WTC11 (cell line): ENCODE measurements around the gene PYCARD. TPM values are rescaled to one million over a fixed set of nuclear protein-coding genes. Genes with fewer than 3 reads are reported as not detected.

Source experiments
- ATAC-seq: fragments of 200-7000 bp; cut with Tn5 transposase; 2 replicates; pipeline ENCODE4 v1.10.0; 2021; ENCODE audit warnings: mild to moderate bottlenecking, moderate library complexity
- CTCF ChIA-PET: fragments of 300-600 bp; sonication (Branson Sonifier 250); formaldehyde crosslinking; loops from one replicate; lab custom pipeline; 2021; ENCODE audit warnings: antibody characterized with exemption; lab: Charles Lee
- POLR2A ChIA-PET: fragments of 350-600 bp; sonication (Branson Sonifier 250); formaldehyde crosslinking; loops from one replicate; lab custom pipeline; 2021; ENCODE audit warnings: antibody characterized with exemption; lab: Charles Lee
- DNase-seq: peaks from one replicate; pipeline ENCODE4 v3.0.0; 2021; ENCODE audit warnings: low spot score
- H3K27ac Mint-ChIP-seq: 2 replicates; pipeline ENCODE4 v1.8.0; 2021; ENCODE audit warnings: mixed read lengths
- H3K27me3 Mint-ChIP-seq: 2 replicates; pipeline ENCODE4 v1.8.0; 2021; ENCODE audit warnings: low read depth, mild to moderate bottlenecking, moderate library complexity, mixed read lengths
- H3K36me3 Mint-ChIP-seq: 2 replicates; pipeline ENCODE4 v1.8.0; 2021; ENCODE audit warnings: mixed read lengths
- H3K4me1 Mint-ChIP-seq: 2 replicates; pipeline ENCODE4 v1.8.0; 2022; ENCODE audit warnings: mixed read lengths
- H3K4me3 Mint-ChIP-seq: 2 replicates; pipeline ENCODE4 v1.8.0; 2021; ENCODE audit warnings: mild to moderate bottlenecking, moderate library complexity, mixed read lengths
- H3K9me3 Mint-ChIP-seq: 2 replicates; pipeline ENCODE4 v1.8.0; 2021; ENCODE audit warnings: mixed read lengths
- EMX1 ChIP-seq: fragments of 250-450 bp; sonication (Bioruptor Pico); IDR thresholded peaks from 2 replicates; pipeline ENCODE4 v1.8.0; 2021; ENCODE audit warnings: mild to moderate bottlenecking
- FOXP1 ChIP-seq: sonication (generic); formaldehyde crosslinking; IDR thresholded peaks from 2 replicates; pipeline ENCODE4 v1.8.0; 2022; ENCODE audit warnings: missing genetic modification reagents, mild to moderate bottlenecking, moderate library complexity, borderline replicate concordance
- KAT7 ChIP-seq: sonication (generic); formaldehyde crosslinking; IDR thresholded peaks from 2 replicates; pipeline ENCODE4 v1.8.1; 2023; ENCODE audit warnings: missing genetic modification reagents, mild to moderate bottlenecking, borderline replicate concordance
- SMAD4 ChIP-seq: sonication (generic); formaldehyde crosslinking; IDR thresholded peaks from 2 replicates; pipeline ENCODE4 v1.8.0; 2022; ENCODE audit warnings: mild to moderate bottlenecking, missing genetic modification reagents
- SP1 ChIP-seq: sonication (generic); formaldehyde crosslinking; conservative IDR thresholded peaks from 2 replicates; pipeline ENCODE4 v1.8.1; 2022; ENCODE audit warnings: missing genetic modification reagents
- ZBTB21 ChIP-seq: sonication (generic); formaldehyde crosslinking; IDR thresholded peaks from 2 replicates; pipeline ENCODE4 v1.8.1; 2023; ENCODE audit warnings: mild to moderate bottlenecking, missing genetic modification reagents, borderline replicate concordance
- ZNF138 ChIP-seq: sonication (generic); formaldehyde crosslinking; conservative IDR thresholded peaks from 2 replicates; pipeline ENCODE4 v1.8.1; 2022; ENCODE audit warnings: mild to moderate bottlenecking, moderate library complexity, missing genetic modification reagents
- ZNF232 ChIP-seq: sonication (generic); formaldehyde crosslinking; IDR thresholded peaks from 2 replicates; pipeline ENCODE4 v1.8.0; 2022; ENCODE audit warnings: mild to moderate bottlenecking, missing genetic modification reagents
- ZNF396 ChIP-seq: fragments of 250-450 bp; sonication (Bioruptor Pico); IDR thresholded peaks from 2 replicates; pipeline ENCODE4 v1.8.0; 2021; ENCODE audit warnings: mild to moderate bottlenecking, moderate library complexity, borderline replicate concordance
- total RNA-seq: library from RNA; stranded (reverse); gene quantifications from 3 replicates; pipeline ENCODE4 v1.2.3, GENCODE V29; 2021
- TF ChIP-seq, protein P1 (sequence below): sonication (generic); formaldehyde crosslinking; IDR thresholded peaks from 2 replicates; pipeline ENCODE4 v1.8.0; 2022; ENCODE audit warnings: mild to moderate bottlenecking, missing genetic modification reagents
- TF ChIP-seq, protein P2 (sequence below): sonication (generic); formaldehyde crosslinking; IDR thresholded peaks from 2 replicates; pipeline ENCODE4 v1.8.1; 2023; ENCODE audit warnings: mild to moderate bottlenecking, missing genetic modification reagents, moderate library complexity
- TF ChIP-seq, protein P3 (sequence below): sonication (generic); formaldehyde crosslinking; IDR thresholded peaks from 2 replicates; pipeline ENCODE4 v1.8.1; 2023; ENCODE audit warnings: mild to moderate bottlenecking, missing genetic modification reagents
- TF ChIP-seq, protein P4 (sequence below): sonication (generic); formaldehyde crosslinking; conservative IDR thresholded peaks from 2 replicates; pipeline ENCODE4 v1.8.1; 2022; ENCODE audit warnings: mild to moderate bottlenecking, missing genetic modification reagents
- TF ChIP-seq, protein P5 (sequence below): sonication (generic); formaldehyde crosslinking; IDR thresholded peaks from 2 replicates; pipeline ENCODE4 v1.8.0; 2023; ENCODE audit warnings: missing genetic modification reagents, mild to moderate bottlenecking, borderline replicate concordance
- TF ChIP-seq, protein P6 (sequence below): sonication (generic); formaldehyde crosslinking; IDR thresholded peaks from 2 replicates; pipeline ENCODE4 v1.8.1; 2022; ENCODE audit warnings: low read depth, mild to moderate bottlenecking, moderate library complexity, missing genetic modification reagents, borderline replicate concordance
- TF ChIP-seq, protein P7 (sequence below): sonication (generic); formaldehyde crosslinking; IDR thresholded peaks from 2 replicates; pipeline ENCODE4 v1.8.1; 2023; ENCODE audit warnings: mild to moderate bottlenecking, moderate library complexity, missing genetic modification reagents
- TF ChIP-seq, protein P8 (sequence below): sonication (generic); formaldehyde crosslinking; IDR thresholded peaks from 2 replicates; pipeline ENCODE4 v1.8.1; 2023; ENCODE audit warnings: mild to moderate bottlenecking, missing genetic modification reagents, borderline replicate concordance

PYCARD gene
- total RNA-seq, 1 experiment from 2014 or later = 35.2 TPM

DNA sequence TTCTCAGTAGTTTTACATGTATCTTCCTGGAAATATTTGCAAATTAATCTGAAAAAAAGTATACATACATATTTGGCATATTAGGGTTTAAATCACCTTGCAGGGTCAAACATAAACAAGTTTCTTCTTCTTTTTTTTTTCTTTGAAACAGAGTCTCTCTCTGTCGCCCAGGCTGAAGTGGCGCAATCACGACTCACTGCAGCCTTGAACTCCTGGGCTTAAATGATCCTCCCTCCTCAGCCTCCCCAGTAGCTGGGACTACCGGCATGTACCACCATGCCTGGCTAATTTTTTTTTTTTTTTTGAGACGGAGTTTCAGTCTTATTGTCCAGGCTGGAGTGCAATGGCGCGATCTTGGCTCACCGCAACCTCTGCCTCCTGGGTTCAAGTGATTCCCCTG is 35.2 kb downstream of the PYCARD start (continued):
- TF ChIP-seq, protein P1, sequence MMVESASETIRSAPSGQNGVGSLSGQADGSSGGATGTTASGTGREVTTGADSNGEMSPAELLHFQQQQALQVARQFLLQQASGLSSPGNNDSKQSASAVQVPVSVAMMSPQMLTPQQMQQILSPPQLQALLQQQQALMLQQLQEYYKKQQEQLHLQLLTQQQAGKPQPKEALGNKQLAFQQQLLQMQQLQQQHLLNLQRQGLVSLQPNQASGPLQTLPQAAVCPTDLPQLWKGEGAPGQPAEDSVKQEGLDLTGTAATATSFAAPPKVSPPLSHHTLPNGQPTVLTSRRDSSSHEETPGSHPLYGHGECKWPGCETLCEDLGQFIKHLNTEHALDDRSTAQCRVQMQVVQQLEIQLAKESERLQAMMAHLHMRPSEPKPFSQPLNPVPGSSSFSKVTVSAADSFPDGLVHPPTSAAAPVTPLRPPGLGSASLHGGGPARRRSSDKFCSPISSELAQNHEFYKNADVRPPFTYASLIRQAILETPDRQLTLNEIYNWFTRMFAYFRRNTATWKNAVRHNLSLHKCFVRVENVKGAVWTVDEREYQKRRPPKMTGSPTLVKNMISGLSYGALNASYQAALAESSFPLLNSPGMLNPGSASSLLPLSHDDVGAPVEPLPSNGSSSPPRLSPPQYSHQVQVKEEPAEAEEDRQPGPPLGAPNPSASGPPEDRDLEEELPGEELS (CRISPR knock-in tag) = no peak
- TF ChIP-seq, protein P2, sequence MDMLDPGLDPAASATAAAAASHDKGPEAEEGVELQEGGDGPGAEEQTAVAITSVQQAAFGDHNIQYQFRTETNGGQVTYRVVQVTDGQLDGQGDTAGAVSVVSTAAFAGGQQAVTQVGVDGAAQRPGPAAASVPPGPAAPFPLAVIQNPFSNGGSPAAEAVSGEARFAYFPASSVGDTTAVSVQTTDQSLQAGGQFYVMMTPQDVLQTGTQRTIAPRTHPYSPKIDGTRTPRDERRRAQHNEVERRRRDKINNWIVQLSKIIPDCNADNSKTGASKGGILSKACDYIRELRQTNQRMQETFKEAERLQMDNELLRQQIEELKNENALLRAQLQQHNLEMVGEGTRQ (CRISPR knock-in tag) = no peak
- TF ChIP-seq, protein P3, sequence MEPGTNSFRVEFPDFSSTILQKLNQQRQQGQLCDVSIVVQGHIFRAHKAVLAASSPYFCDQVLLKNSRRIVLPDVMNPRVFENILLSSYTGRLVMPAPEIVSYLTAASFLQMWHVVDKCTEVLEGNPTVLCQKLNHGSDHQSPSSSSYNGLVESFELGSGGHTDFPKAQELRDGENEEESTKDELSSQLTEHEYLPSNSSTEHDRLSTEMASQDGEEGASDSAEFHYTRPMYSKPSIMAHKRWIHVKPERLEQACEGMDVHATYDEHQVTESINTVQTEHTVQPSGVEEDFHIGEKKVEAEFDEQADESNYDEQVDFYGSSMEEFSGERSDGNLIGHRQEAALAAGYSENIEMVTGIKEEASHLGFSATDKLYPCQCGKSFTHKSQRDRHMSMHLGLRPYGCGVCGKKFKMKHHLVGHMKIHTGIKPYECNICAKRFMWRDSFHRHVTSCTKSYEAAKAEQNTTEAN (CRISPR knock-in tag) = no peak
- TF ChIP-seq FOXP1 (CRISPR knock-in tag) = no peak

DNA sequence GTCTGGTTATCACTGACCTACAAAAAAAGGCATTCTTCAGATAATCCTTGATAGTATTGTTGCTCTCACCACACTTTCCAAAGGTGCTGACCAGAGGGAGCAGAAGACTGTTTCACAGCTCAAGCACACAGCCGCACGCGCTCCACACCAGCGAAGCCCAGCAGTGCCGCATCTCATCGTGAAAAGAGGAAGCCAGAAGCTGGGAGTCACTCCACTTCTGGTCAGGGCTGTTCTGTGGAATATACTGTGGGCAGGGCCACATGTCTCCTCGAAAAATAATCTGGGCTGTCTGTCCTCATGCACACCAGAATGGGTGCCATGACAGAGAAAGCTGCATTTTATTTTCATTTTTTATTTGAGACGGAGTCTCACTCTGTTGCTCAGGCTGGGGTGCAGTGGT is 45.4 kb downstream of the PYCARD start:
- no peaks in the 10 kb centered on the region for H3K4me1 Mint-ChIP-seq
- H3K27ac Mint-ChIP-seq = no peak overlapping the region
- POLR2A ChIA-PET = interaction anchor here (1.1 kb wide), 1 partner anchor 106 kb away, joined by 4 read pairs; no protein-coding TSS in a partner anchor
- TF ChIP-seq, protein P4, sequence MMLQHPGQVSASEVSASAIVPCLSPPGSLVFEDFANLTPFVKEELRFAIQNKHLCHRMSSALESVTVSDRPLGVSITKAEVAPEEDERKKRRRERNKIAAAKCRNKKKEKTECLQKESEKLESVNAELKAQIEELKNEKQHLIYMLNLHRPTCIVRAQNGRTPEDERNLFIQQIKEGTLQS (CRISPR knock-in tag) = no peak
- TF ChIP-seq ZNF396 (CRISPR knock-in tag) (no peak), ZNF232 (CRISPR knock-in tag) (no peak), ZBTB21 (CRISPR knock-in tag) (no peak), ZNF138 (no peak), EMX1 (CRISPR knock-in tag) (no peak), SP1 (CRISPR knock-in tag) (no peak), SMAD4 (CRISPR knock-in tag) (no peak), KAT7 (CRISPR knock-in tag) (no peak)
- TF ChIP-seq, protein P5, sequence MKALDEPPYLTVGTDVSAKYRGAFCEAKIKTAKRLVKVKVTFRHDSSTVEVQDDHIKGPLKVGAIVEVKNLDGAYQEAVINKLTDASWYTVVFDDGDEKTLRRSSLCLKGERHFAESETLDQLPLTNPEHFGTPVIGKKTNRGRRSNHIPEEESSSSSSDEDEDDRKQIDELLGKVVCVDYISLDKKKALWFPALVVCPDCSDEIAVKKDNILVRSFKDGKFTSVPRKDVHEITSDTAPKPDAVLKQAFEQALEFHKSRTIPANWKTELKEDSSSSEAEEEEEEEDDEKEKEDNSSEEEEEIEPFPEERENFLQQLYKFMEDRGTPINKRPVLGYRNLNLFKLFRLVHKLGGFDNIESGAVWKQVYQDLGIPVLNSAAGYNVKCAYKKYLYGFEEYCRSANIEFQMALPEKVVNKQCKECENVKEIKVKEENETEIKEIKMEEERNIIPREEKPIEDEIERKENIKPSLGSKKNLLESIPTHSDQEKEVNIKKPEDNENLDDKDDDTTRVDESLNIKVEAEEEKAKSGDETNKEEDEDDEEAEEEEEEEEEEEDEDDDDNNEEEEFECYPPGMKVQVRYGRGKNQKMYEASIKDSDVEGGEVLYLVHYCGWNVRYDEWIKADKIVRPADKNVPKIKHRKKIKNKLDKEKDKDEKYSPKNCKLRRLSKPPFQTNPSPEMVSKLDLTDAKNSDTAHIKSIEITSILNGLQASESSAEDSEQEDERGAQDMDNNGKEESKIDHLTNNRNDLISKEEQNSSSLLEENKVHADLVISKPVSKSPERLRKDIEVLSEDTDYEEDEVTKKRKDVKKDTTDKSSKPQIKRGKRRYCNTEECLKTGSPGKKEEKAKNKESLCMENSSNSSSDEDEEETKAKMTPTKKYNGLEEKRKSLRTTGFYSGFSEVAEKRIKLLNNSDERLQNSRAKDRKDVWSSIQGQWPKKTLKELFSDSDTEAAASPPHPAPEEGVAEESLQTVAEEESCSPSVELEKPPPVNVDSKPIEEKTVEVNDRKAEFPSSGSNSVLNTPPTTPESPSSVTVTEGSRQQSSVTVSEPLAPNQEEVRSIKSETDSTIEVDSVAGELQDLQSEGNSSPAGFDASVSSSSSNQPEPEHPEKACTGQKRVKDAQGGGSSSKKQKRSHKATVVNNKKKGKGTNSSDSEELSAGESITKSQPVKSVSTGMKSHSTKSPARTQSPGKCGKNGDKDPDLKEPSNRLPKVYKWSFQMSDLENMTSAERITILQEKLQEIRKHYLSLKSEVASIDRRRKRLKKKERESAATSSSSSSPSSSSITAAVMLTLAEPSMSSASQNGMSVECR = no peak
- TF ChIP-seq, protein P6, sequence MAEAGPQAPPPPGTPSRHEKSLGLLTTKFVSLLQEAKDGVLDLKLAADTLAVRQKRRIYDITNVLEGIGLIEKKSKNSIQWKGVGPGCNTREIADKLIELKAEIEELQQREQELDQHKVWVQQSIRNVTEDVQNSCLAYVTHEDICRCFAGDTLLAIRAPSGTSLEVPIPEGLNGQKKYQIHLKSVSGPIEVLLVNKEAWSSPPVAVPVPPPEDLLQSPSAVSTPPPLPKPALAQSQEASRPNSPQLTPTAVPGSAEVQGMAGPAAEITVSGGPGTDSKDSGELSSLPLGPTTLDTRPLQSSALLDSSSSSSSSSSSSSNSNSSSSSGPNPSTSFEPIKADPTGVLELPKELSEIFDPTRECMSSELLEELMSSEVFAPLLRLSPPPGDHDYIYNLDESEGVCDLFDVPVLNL (CRISPR knock-in tag) = no peak
- TF ChIP-seq, protein P7, sequence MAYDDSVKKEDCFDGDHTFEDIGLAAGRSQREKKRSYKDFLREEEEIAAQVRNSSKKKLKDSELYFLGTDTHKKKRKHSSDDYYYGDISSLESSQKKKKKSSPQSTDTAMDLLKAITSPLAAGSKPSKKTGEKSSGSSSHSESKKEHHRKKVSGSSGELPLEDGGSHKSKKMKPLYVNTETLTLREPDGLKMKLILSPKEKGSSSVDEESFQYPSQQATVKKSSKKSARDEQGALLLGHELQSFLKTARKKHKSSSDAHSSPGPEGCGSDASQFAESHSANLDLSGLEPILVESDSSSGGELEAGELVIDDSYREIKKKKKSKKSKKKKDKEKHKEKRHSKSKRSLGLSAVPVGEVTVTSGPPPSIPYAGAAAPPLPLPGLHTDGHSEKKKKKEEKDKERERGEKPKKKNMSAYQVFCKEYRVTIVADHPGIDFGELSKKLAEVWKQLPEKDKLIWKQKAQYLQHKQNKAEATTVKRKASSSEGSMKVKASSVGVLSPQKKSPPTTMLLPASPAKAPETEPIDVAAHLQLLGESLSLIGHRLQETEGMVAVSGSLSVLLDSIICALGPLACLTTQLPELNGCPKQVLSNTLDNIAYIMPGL = no peak
- TF ChIP-seq, protein P8, sequence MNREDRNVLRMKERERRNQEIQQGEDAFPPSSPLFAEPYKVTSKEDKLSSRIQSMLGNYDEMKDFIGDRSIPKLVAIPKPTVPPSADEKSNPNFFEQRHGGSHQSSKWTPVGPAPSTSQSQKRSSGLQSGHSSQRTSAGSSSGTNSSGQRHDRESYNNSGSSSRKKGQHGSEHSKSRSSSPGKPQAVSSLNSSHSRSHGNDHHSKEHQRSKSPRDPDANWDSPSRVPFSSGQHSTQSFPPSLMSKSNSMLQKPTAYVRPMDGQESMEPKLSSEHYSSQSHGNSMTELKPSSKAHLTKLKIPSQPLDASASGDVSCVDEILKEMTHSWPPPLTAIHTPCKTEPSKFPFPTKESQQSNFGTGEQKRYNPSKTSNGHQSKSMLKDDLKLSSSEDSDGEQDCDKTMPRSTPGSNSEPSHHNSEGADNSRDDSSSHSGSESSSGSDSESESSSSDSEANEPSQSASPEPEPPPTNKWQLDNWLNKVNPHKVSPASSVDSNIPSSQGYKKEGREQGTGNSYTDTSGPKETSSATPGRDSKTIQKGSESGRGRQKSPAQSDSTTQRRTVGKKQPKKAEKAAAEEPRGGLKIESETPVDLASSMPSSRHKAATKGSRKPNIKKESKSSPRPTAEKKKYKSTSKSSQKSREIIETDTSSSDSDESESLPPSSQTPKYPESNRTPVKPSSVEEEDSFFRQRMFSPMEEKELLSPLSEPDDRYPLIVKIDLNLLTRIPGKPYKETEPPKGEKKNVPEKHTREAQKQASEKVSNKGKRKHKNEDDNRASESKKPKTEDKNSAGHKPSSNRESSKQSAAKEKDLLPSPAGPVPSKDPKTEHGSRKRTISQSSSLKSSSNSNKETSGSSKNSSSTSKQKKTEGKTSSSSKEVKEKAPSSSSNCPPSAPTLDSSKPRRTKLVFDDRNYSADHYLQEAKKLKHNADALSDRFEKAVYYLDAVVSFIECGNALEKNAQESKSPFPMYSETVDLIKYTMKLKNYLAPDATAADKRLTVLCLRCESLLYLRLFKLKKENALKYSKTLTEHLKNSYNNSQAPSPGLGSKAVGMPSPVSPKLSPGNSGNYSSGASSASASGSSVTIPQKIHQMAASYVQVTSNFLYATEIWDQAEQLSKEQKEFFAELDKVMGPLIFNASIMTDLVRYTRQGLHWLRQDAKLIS (CRISPR knock-in tag) = no peak
- H3K9me3 Mint-ChIP-seq = no peaks in the 10 kb centered on the region
- H3K36me3 Mint-ChIP-seq = no peaks in the 10 kb centered on the region
- no peaks in the 10 kb centered on the region for H3K27me3 Mint-ChIP-seq
- no peak for ATAC-seq
- no peak for DNase-seq
- no peak overlapping the region for H3K4me3 Mint-ChIP-seq
- CTCF ChIA-PET = interaction anchor here (1.1 to 6.6 kb wide), 3 partner anchors 14 to 176 kb away, joined by 3 to 38 read pairs (median 6); no protein-coding TSS in a partner anchor
